Mesodermal cell (in vitro differentiated cells): ENCODE data around the gene TMEM198.

ENCODE experiments used
- H3K27ac ChIP-seq: 2 replicates; pipeline ENCODE4 v1.7.0; 2013; ENCODE audit warnings: mild to moderate bottlenecking, low read depth, low read length, moderate library complexity; ENCODE audit not compliant: severe bottlenecking
- H3K36me3 ChIP-seq: 2 replicates; pipeline ENCODE4 v1.7.1; 2013; ENCODE audit warnings: mild to moderate bottlenecking, low read length, moderate library complexity; ENCODE audit not compliant: control insufficient read depth, insufficient read depth
- H3K4me1 ChIP-seq: one replicate; pipeline ENCODE4 v1.7.1; 2013; ENCODE audit warnings: mild to moderate bottlenecking, low read length; ENCODE audit not compliant: insufficient read depth, control insufficient read depth, poor library complexity, severe bottlenecking
- H3K4me3 ChIP-seq: 2 replicates; pipeline ENCODE4 v1.7.0; 2013; ENCODE audit warnings: low read length, control low read depth, mild to moderate bottlenecking; ENCODE audit not compliant: insufficient read depth, poor library complexity, severe bottlenecking; ENCODE audit errors: extremely low read depth
- H3K9me3 ChIP-seq: 2 replicates; pipeline ENCODE4 v1.7.1; 2013; ENCODE audit warnings: mild to moderate bottlenecking, low read length, moderate library complexity; ENCODE audit not compliant: control insufficient read depth
- WGBS, 2 experiments: methylation state at CpG; one replicate each; pipeline ENCODE4 v1.1.5; 2013; ENCODE audit warnings: missing lambda C conversion rate in 2 of 2; ENCODE audit not compliant: insufficient coverage in 2 of 2; 5-methylcytosine and 5-hydroxymethylcytosine counted together

TMEM198 gene

GRCh38 chr2:219551441-219552381 is 7.9 kb downstream of the TMEM198 start:
- 1 to 4% methylated on average over 24 to 30 of the region's 54 CpGs for whole genome bisulfite sequencing, 2 experiments
- no peaks in the 10 kb centered on the region for H3K4me1 ChIP-seq
- no peaks in the 10 kb centered on the region for H3K36me3 ChIP-seq
- H3K27ac ChIP-seq = no peak overlapping the region
- H3K9me3 ChIP-seq = no peaks in the 10 kb centered on the region
- H3K4me3 ChIP-seq = peak overlapping the region; percentile 61

- 2 to 3% methylated on average over 85 to 94 of the region's 99 CpGs for WGBS, 2 experiments
- Histone ChIP-seq H3K9me3 (no peaks in the 10 kb centered on the region), H3K4me1 (no peaks in the 10 kb centered on the region), H3K4me3 (peak overlapping the region; percentile 61), H3K36me3 (no peaks in the 10 kb centered on the region), H3K27ac (peak overlapping the region; percentile 41)
Observed at GRCh38 chr2:219552382-219553167, 8.7 kb downstream of the TMEM198 start.

GRCh38 chr2:219553168-219553417 is 9.3 kb downstream of the TMEM198 start:
- WGBS, 2 experiments = 56 to 57% methylated on average over 7 of the region's 7 CpGs
- H3K4me3 ChIP-seq = peak overlapping the region; percentile 61
- no peaks in the 10 kb centered on the region for H3K9me3 ChIP-seq
- no peak overlapping the region for H3K27ac ChIP-seq
- H3K36me3 ChIP-seq = no peaks in the 10 kb centered on the region
- H3K4me1 ChIP-seq = no peaks in the 10 kb centered on the region

GRCh38 chr2:219553463-219553963 is 9.7 kb downstream of the TMEM198 start:
- no peaks in the 10 kb centered on the region for H3K36me3 ChIP-seq
- no peak overlapping the region for H3K4me3 ChIP-seq
- no peaks in the 10 kb centered on the region for H3K4me1 ChIP-seq
- H3K9me3 ChIP-seq = no peaks in the 10 kb centered on the region
- 79 to 89% methylated on average over 12 of the region's 12 CpGs for WGBS, 2 experiments
- no peak overlapping the region for H3K27ac ChIP-seq

GRCh38 chr2:219554350-219554749 is 10.5 kb downstream of the TMEM198 start:
- Histone ChIP-seq H3K27ac (no peak overlapping the region), H3K4me3 (no peak overlapping the region), H3K9me3 (no peaks in the 10 kb centered on the region), H3K36me3 (peaks cover 2% of the 10 kb centered on the region), H3K4me1 (no peaks in the 10 kb centered on the region)
- WGBS, 2 experiments = 94 to 97% methylated on average over 11 of the region's 15 CpGs

GRCh38 chr2:219555956-219556355 is 12.1 kb downstream of the TMEM198 start:
- Histone ChIP-seq H3K9me3 (no peaks in the 10 kb centered on the region), H3K4me3 (no peak overlapping the region), H3K27ac (no peak overlapping the region), H3K36me3 (peaks cover 2% of the 10 kb centered on the region), H3K4me1 (peaks cover 8% of the 10 kb centered on the region)
- WGBS, 2 experiments = 91 to 95% methylated on average over 15 to 17 of the region's 20 CpGs

GRCh38 chr2:219556413-219556812 is 12.6 kb downstream of the TMEM198 start:
- peaks cover 13% of the 10 kb centered on the region for H3K4me1 ChIP-seq
- no peak overlapping the region for H3K27ac ChIP-seq
- whole genome bisulfite sequencing, 2 experiments = 97 to 98% methylated on average over 17 of the region's 19 CpGs
- H3K9me3 ChIP-seq = no peaks in the 10 kb centered on the region
- no peak overlapping the region for H3K4me3 ChIP-seq
- peaks cover 2% of the 10 kb centered on the region for H3K36me3 ChIP-seq

- peaks cover 18% of the 10 kb centered on the region for H3K4me1 ChIP-seq
- WGBS, 2 experiments = 95 to 96% methylated on average over 20 to 21 of the region's 21 CpGs
- H3K9me3 ChIP-seq = no peaks in the 10 kb centered on the region
Observed at GRCh38 chr2:219557320-219557719, 13.5 kb downstream of the TMEM198 start.

GRCh38 chr2:219557791-219558785 is 14.3 kb downstream of the TMEM198 start:
- Histone ChIP-seq H3K4me3 (no peak overlapping the region), H3K9me3 (no peaks in the 10 kb centered on the region), H3K27ac (no peak overlapping the region), H3K36me3 (peaks cover 2% of the 10 kb centered on the region), H3K4me1 (peaks cover 18% of the 10 kb centered on the region)
- WGBS, 2 experiments = 92 to 97% methylated on average over 20 to 23 of the region's 25 CpGs

More at GRCh38 chr2:219557320-219557719, 13.5 kb downstream of the TMEM198 start:
- Histone ChIP-seq H3K4me3 (no peak overlapping the region), H3K36me3 (peaks cover 2% of the 10 kb centered on the region), H3K27ac (no peak overlapping the region)
